Measurements from ENCODE around the gene MOGAT3. TPM values are rescaled to one million over a fixed set of nuclear protein-coding genes. Genes with fewer than 3 reads are reported as not detected.

MOGAT3 gene
- total RNA-seq, 5 donors from 2014 or later (not counting 1 experiment from before 2014, with no cell fraction given), result not detected

- Histone ChIP-seq H3K27ac (ENCODE audit: low read length) (no peak overlapping the region), H3K36me3 (ENCODE audit: control insufficient read depth in 2 of 2, extremely low read depth in 1 of 2, insufficient read depth in 1 of 2, low read length in 1 of 2) (no peaks in the 10 kb centered on the region), H3K4me1 (ENCODE audit: control insufficient read depth in 1 of 2, extremely low read depth in 1 of 2, insufficient read depth in 2 of 2, low read length in 2 of 2) (peaks cover 2 to 10% of the 10 kb centered on the region in 2 experiments), H3K27me3 (replicated peaks in 1 of 2; ENCODE audit: control insufficient read depth in 2 of 2, extremely low read depth in 1 of 2, insufficient read depth in 2 of 2, low read length in 1 of 2) (peaks cover 0 to 81% of the 10 kb centered on the region in 2 experiments), H3K4me3 (ENCODE audit: control insufficient read depth in 1 of 2, extremely low read depth in 1 of 2, low read length in 1 of 2) (no peak overlapping the region), H3K9me3 (no peaks in the 10 kb centered on the region)
- Mint-ChIP-seq H3K4me3 (peak overlapping the region in 1 of 3 donors; percentile 63), H3K27me3 (peaks cover 60 to 64% of the 10 kb centered on the region in 2 donors), H3K4me1 (peaks cover 8 to 20% (median 18%) of the 10 kb centered on the region in 3 donors), H3K36me3 (no peaks in the 10 kb centered on the region), H3K9me3 (no peaks in the 10 kb centered on the region), H3K27ac (no peak overlapping the region)
- WGBS (ENCODE audit: insufficient coverage), result 6% methylated on average over 25 of the region's 27 CpGs
- POLR2A ChIA-PET, result no interaction called here
- DNase-seq (no peak), ATAC-seq (replicated peaks in 1 of 4) (no peak)
- CTCF ChIA-PET, result interaction anchor here in 1 of 2 donors (0.7 kb wide), 1 partner anchor 182 kb away, joined by 4 read pairs; no protein-coding TSS in a partner anchor
These were observed 21.1 kb downstream of the MOGAT3 start for GRCh38 chr7:101179713-101180112.

DNA sequence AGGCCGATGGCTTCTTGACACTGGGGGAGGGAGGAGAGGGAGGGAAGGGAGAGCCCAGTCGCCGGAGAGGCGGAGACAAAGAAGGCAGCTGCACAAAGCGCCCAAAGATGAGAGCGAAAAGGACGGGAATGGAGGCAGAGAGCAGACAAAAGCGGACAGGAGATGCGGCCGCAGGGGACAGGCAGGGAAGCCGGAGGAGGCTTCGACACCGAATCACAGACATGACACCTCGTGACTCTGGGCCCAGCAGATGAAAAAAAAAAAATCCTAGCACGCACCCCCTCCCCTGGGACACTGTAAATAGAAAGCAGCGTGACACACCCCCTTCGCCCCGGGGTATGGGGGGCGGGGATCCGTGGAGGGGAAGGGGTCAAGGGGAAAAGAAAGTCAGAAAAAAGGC is 21.7 kb downstream of the MOGAT3 start:
- Mint-ChIP-seq H3K4me1 (peaks cover 14 to 26% (median 24%) of the 10 kb centered on the region in 3 donors), H3K9me3 (no peaks in the 10 kb centered on the region), H3K27ac (no peak overlapping the region), H3K36me3 (no peaks in the 10 kb centered on the region), H3K27me3 (peaks cover 63 to 68% of the 10 kb centered on the region in 2 donors), H3K4me3 (peak overlapping the region in 1 of 3 donors; percentile 63)
- CTCF ChIA-PET, result interaction anchor here in 1 of 2 donors (0.8 kb wide), 1 partner anchor 35 kb away, joined by 3 read pairs; no protein-coding TSS in a partner anchor
- POLR2A ChIA-PET, result no interaction called here
- no peak overlapping the region for H3K4me3 ChIP-seq (ENCODE audit: control insufficient read depth in 1 of 2, extremely low read depth in 1 of 2, low read length in 1 of 2)
- WGBS (ENCODE audit: insufficient coverage), result 4% methylated on average over 9 of the region's 20 CpGs
- peaks cover 2 to 16% of the 10 kb centered on the region in 2 experiments for H3K4me1 ChIP-seq (ENCODE audit: control insufficient read depth in 1 of 2, extremely low read depth in 1 of 2, insufficient read depth in 2 of 2, low read length in 2 of 2)
- no peaks in the 10 kb centered on the region for H3K9me3 ChIP-seq
- ATAC-seq (replicated peaks in 1 of 4), result no peak
- peaks cover 0 to 83% of the 10 kb centered on the region in 2 experiments for H3K27me3 ChIP-seq (replicated peaks in 1 of 2; ENCODE audit: control insufficient read depth in 2 of 2, extremely low read depth in 1 of 2, insufficient read depth in 2 of 2, low read length in 1 of 2)
- H3K36me3 ChIP-seq (ENCODE audit: control insufficient read depth in 2 of 2, extremely low read depth in 1 of 2, insufficient read depth in 1 of 2, low read length in 1 of 2), result no peaks in the 10 kb centered on the region
- DNase-seq, result no peak
- H3K27ac ChIP-seq (ENCODE audit: low read length), result no peak overlapping the region

DNA sequence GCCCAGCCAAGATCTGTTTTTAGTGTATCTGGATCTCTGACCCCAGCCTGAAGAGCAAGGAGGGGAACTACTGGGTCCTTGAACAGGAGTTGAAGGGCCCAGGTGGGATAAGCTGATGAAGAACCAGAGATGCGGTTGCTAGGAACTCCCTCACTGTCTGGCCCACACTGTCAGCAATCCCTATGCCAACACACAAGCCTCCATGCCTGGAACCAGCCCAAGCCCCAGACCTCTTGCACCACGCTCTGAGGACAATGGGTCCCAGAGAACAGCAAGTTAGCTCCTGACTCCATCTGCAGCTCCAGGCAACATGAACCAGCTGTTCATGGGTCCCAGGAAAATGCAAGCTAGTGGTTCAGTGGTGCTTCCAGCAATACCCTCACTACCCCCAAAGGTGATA is 23.2 kb downstream of the MOGAT3 start:
- POLR2A ChIA-PET, result no interaction called here
- H3K27ac Mint-ChIP-seq, result no peak overlapping the region

GRCh38 chr7:101175664-101176063 is 25.2 kb downstream of the MOGAT3 start:
- Histone ChIP-seq H3K9me3 (no peaks in the 10 kb centered on the region), H3K36me3 (ENCODE audit: control insufficient read depth in 2 of 2, extremely low read depth in 1 of 2, insufficient read depth in 1 of 2, low read length in 1 of 2) (no peaks in the 10 kb centered on the region), H3K27ac (ENCODE audit: low read length) (no peak overlapping the region), H3K4me3 (ENCODE audit: control insufficient read depth in 1 of 2, extremely low read depth in 1 of 2, low read length in 1 of 2) (no peak overlapping the region), H3K4me1 (ENCODE audit: control insufficient read depth in 1 of 2, extremely low read depth in 1 of 2, insufficient read depth in 2 of 2, low read length in 2 of 2) (peaks cover 20 to 50% of the 10 kb centered on the region in 2 experiments), H3K27me3 (replicated peaks in 1 of 2; ENCODE audit: control insufficient read depth in 2 of 2, extremely low read depth in 1 of 2, insufficient read depth in 2 of 2, low read length in 1 of 2) (peaks cover 1 to 93% of the 10 kb centered on the region in 2 experiments)
- no peaks in the 10 kb centered on the region for H3K36me3 Mint-ChIP-seq
- peaks cover 68 to 77% of the 10 kb centered on the region in 2 donors for H3K27me3 Mint-ChIP-seq
- POLR2A ChIA-PET, result no interaction called here
- peaks cover 39 to 51% (median 44%) of the 10 kb centered on the region in 3 donors for H3K4me1 Mint-ChIP-seq
- no peak overlapping the region for H3K27ac Mint-ChIP-seq
- no peak for ATAC-seq (replicated peaks in 1 of 4)
- H3K4me3 Mint-ChIP-seq, result peak overlapping the region in 1 of 3 donors; percentile 45
- WGBS (ENCODE audit: insufficient coverage), result no CpG with 5 or more reads among the region's 3 CpGs
- H3K9me3 Mint-ChIP-seq, result no peaks in the 10 kb centered on the region
- CTCF ChIA-PET, result interaction anchor here in 1 of 2 donors (0.7 kb wide), 1 partner anchor 17 kb away, joined by 3 read pairs; no protein-coding TSS in a partner anchor
- DNase-seq, result no peak

More for the DNA sequence above, 23.2 kb downstream of the MOGAT3 start:
- peaks cover 4 to 30% of the 10 kb centered on the region in 2 experiments for H3K4me1 ChIP-seq (ENCODE audit: control insufficient read depth in 1 of 2, extremely low read depth in 1 of 2, insufficient read depth in 2 of 2, low read length in 2 of 2)
- no peak overlapping the region for H3K27ac ChIP-seq (ENCODE audit: low read length)
- H3K36me3 Mint-ChIP-seq, result no peaks in the 10 kb centered on the region
- ATAC-seq (replicated peaks in 1 of 4) (no peak), DNase-seq (no peak)
- no peaks in the 10 kb centered on the region for H3K9me3 Mint-ChIP-seq
- H3K4me3 ChIP-seq (ENCODE audit: control insufficient read depth in 1 of 2, extremely low read depth in 1 of 2, low read length in 1 of 2), result no peak overlapping the region
- H3K27me3 ChIP-seq (replicated peaks in 1 of 2; ENCODE audit: control insufficient read depth in 2 of 2, extremely low read depth in 1 of 2, insufficient read depth in 2 of 2, low read length in 1 of 2), result peaks cover 0 to 91% of the 10 kb centered on the region in 2 experiments
- no peak overlapping the region for H3K4me3 Mint-ChIP-seq
- H3K4me1 Mint-ChIP-seq, result peaks cover 26 to 37% (median 36%) of the 10 kb centered on the region in 3 donors
- CTCF ChIA-PET, result no interaction called here
- no peaks in the 10 kb centered on the region for H3K36me3 ChIP-seq (ENCODE audit: control insufficient read depth in 2 of 2, extremely low read depth in 1 of 2, insufficient read depth in 1 of 2, low read length in 1 of 2)
- WGBS (ENCODE audit: insufficient coverage), result 40% methylated on average over 1 of the region's 2 CpGs
- H3K27me3 Mint-ChIP-seq, result peaks cover 69 to 76% of the 10 kb centered on the region in 2 donors
- H3K9me3 ChIP-seq, result no peaks in the 10 kb centered on the region

DNA sequence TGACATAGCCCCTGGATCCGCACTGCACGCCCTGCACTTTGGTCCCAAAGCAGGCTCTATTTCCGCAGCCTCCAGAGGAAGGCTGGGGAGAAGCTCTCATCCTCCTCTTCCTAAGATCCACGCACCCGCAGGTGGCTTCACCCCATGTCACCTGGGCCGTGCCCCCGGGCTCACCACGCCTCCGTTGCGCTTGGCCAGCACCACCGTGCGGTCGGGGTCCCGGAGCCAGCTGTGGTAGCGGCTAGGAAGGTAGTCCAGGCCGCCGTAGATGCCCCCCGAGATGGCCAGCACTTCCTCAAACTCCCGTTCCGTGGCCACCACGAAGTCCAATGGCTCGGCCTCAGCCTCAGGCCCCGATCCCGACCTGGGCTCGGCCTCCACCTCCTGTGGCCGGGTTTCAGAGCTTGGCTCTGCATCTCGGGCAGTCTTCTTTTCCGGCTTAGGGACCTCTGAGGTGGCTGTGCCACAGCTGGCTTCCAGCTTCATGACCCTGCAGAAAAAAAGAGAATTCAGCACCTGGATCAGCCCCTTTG is 26.4 kb downstream of the MOGAT3 start:
- no peak for ATAC-seq (replicated peaks in 1 of 4)
- H3K27ac ChIP-seq (ENCODE audit: low read length), result no peak overlapping the region
- H3K27me3 ChIP-seq (replicated peaks in 1 of 2; ENCODE audit: control insufficient read depth in 2 of 2, extremely low read depth in 1 of 2, insufficient read depth in 2 of 2, low read length in 1 of 2), result peaks cover 7 to 94% of the 10 kb centered on the region in 2 experiments
- H3K9me3 ChIP-seq, result no peaks in the 10 kb centered on the region
- no peak overlapping the region for H3K4me3 ChIP-seq (ENCODE audit: control insufficient read depth in 1 of 2, extremely low read depth in 1 of 2, low read length in 1 of 2)
- no peaks in the 10 kb centered on the region for H3K36me3 Mint-ChIP-seq
- H3K36me3 ChIP-seq (ENCODE audit: control insufficient read depth in 2 of 2, extremely low read depth in 1 of 2, insufficient read depth in 1 of 2, low read length in 1 of 2), result no peaks in the 10 kb centered on the region
- POLR2A ChIA-PET, result no interaction called here
- CTCF ChIA-PET, result interaction anchor here in 1 of 2 donors (0.6 to 1.6 kb wide), 5 partner anchors 9 to 70 kb away, joined by 3 to 17 read pairs (median 4); partner anchors contain the start of genes FIS1 and VGF
- peaks cover 24 to 59% of the 10 kb centered on the region in 2 experiments for H3K4me1 ChIP-seq (ENCODE audit: control insufficient read depth in 1 of 2, extremely low read depth in 1 of 2, insufficient read depth in 2 of 2, low read length in 2 of 2)
- 12% methylated on average over 26 of the region's 28 CpGs for WGBS (ENCODE audit: insufficient coverage)
- H3K9me3 Mint-ChIP-seq, result no peaks in the 10 kb centered on the region
- DNase-seq, result no peak
- H3K27ac Mint-ChIP-seq, result no peak overlapping the region
- H3K4me1 Mint-ChIP-seq, result peaks cover 49 to 58% (median 52%) of the 10 kb centered on the region in 3 donors
- peaks cover 70 to 85% of the 10 kb centered on the region in 2 donors for H3K27me3 Mint-ChIP-seq
- H3K4me3 Mint-ChIP-seq, result peak overlapping the region in 2 of 3 donors; percentile 9 to 74

- Histone ChIP-seq H3K4me1 (ENCODE audit: control insufficient read depth in 1 of 2, extremely low read depth in 1 of 2, insufficient read depth in 2 of 2, low read length in 2 of 2) (peaks cover 25 to 56% of the 10 kb centered on the region in 2 experiments), H3K4me3 (ENCODE audit: control insufficient read depth in 1 of 2, extremely low read depth in 1 of 2, low read length in 1 of 2) (peak overlapping the region in 1 of 2 donors; percentile 29), H3K27ac (ENCODE audit: low read length) (no peak overlapping the region), H3K36me3 (ENCODE audit: control insufficient read depth in 2 of 2, extremely low read depth in 1 of 2, insufficient read depth in 1 of 2, low read length in 1 of 2) (no peaks in the 10 kb centered on the region), H3K9me3 (no peaks in the 10 kb centered on the region), H3K27me3 (replicated peaks in 1 of 2; ENCODE audit: control insufficient read depth in 2 of 2, extremely low read depth in 1 of 2, insufficient read depth in 2 of 2, low read length in 1 of 2) (peaks cover 11 to 95% of the 10 kb centered on the region in 2 experiments)
- 4% methylated on average over 12 of the region's 16 CpGs for WGBS (ENCODE audit: insufficient coverage)
- Mint-ChIP-seq H3K36me3 (no peaks in the 10 kb centered on the region), H3K4me3 (peak overlapping the region in 2 of 3 donors; percentile 9 to 74), H3K27ac (no peak overlapping the region), H3K9me3 (no peaks in the 10 kb centered on the region), H3K4me1 (peaks cover 50 to 58% (median 54%) of the 10 kb centered on the region in 3 donors), H3K27me3 (peaks cover 70 to 85% of the 10 kb centered on the region in 2 donors)
- peak in 34 of 35 experiments; percentile 27 to 76 (median 53) for DNase-seq
- peak; percentile 61 to 70 (median 64) for ATAC-seq (replicated peaks in 1 of 4)
- POLR2A ChIA-PET, result no interaction called here
- CTCF ChIA-PET, result interaction anchor here in 1 of 2 donors (0.6 to 1.6 kb wide), 4 partner anchors 19 to 70 kb away, joined by 3 to 17 read pairs (median 5); partner anchors contain the start of gene FIS1
These were observed 27.0 kb downstream of the MOGAT3 start for GRCh38 chr7:101173752-101174244.

Data from T-cell (primary cell).